HEK293 (cell line): ENCODE measurements around the gene ZNF619.

Source experiments
- CTCF ChIA-PET: fragments of 350-600 bp; formaldehyde crosslinking; extraction: SDS; loops from one replicate; lab custom pipeline; 2021; ENCODE audit warnings: antibody characterized with exemption; lab: Yijun Ruan, JAX
- POLR2A ChIA-PET: fragments of 300-600 bp; formaldehyde crosslinking; extraction: SDS; loops from one replicate; lab custom pipeline; 2020; ENCODE audit warnings: antibody characterized with exemption, inconsistent platforms; lab: Yijun Ruan, JAX
- H3K27ac ChIP-seq: fragments of 200-500 bp; sonication (Bioruptor generic); 2 replicates; pipeline ENCODE4 v1.5.1; 2014; ENCODE audit warnings: low read depth, low read length, control low read depth, inconsistent platforms; ENCODE audit errors: extremely low read depth
- H3K36me3 ChIP-seq, 2 experiments: fragments of 200-500 bp in 1 of 2; sonication (Bioruptor generic) in 1 of 2; 1 replicate in 1 of 2; 2 replicates in 1 of 2; pipeline ENCODE4 v1.5.1; 2014 to 2017; ENCODE audit warnings: inconsistent platforms in 2 of 2, low read length in 2 of 2; ENCODE audit not compliant: control insufficient read depth in 2 of 2, insufficient read depth in 1 of 2
- H3K4me1 ChIP-seq: fragments of 200-500 bp; sonication (Bioruptor generic); 2 replicates; pipeline ENCODE4 v1.5.1; 2014; ENCODE audit warnings: mild to moderate bottlenecking, low read length, inconsistent platforms; ENCODE audit not compliant: control insufficient read depth, insufficient read depth
- H3K4me3 ChIP-seq: 2 replicates; pipeline ENCODE4 v1.5.1; 2011; ENCODE audit warnings: low read depth, mild to moderate bottlenecking, control low read depth, low read length, moderate library complexity
- H3K9me3 ChIP-seq: fragments of 200-500 bp; sonication (Bioruptor generic); 2 replicates; pipeline ENCODE4 v1.5.1; 2014; ENCODE audit warnings: low read depth, low read length, inconsistent platforms; ENCODE audit not compliant: control insufficient read depth, insufficient read depth
- EGR2 ChIP-seq: fragments of 450-650 bp; formaldehyde crosslinking; IDR thresholded peaks from 2 replicates; pipeline ENCODE4 v1.5.1; 2016; ENCODE audit warnings: low read depth, missing biosample characterization, missing genetic modification characterization
- MYNN ChIP-seq: fragments of 450-650 bp; formaldehyde crosslinking; IDR thresholded peaks from 2 replicates; pipeline ENCODE4 v1.5.1; 2016; ENCODE audit warnings: missing biosample characterization, missing genetic modification characterization, borderline replicate concordance
- SCRT2 ChIP-seq: fragments of 450-650 bp; formaldehyde crosslinking; IDR thresholded peaks from 2 replicates; pipeline ENCODE4 v1.5.1; 2016; ENCODE audit warnings: missing biosample characterization, missing genetic modification characterization
- ZNF155 ChIP-seq: fragments of 450-650 bp; formaldehyde crosslinking; IDR thresholded peaks from 2 replicates; pipeline ENCODE4 v1.5.1; 2016; ENCODE audit warnings: missing biosample characterization, missing genetic modification characterization
- ZNF157 ChIP-seq: fragments of 450-650 bp; formaldehyde crosslinking; IDR thresholded peaks from 2 replicates; pipeline ENCODE4 v1.5.1; 2016; ENCODE audit warnings: missing biosample characterization, missing genetic modification characterization
- ZNF174 ChIP-seq: fragments of 450-650 bp; formaldehyde crosslinking; IDR thresholded peaks from 2 replicates; pipeline ENCODE4 v1.5.0; 2017; ENCODE audit warnings: missing biosample characterization, mild to moderate bottlenecking, missing genetic modification characterization
- ZXDB ChIP-seq: fragments of 450-650 bp; formaldehyde crosslinking; IDR thresholded peaks from 2 replicates; pipeline ENCODE4 v1.5.1; 2016; ENCODE audit warnings: missing biosample characterization, missing genetic modification characterization
- TF ChIP-seq, protein P1 (sequence below): fragments of 450-650 bp; formaldehyde crosslinking; IDR thresholded peaks from 2 replicates; pipeline ENCODE4 v1.5.1; 2016; ENCODE audit warnings: missing biosample characterization, missing genetic modification characterization
- TF ChIP-seq, protein P2 (sequence below): fragments of 450-650 bp; formaldehyde crosslinking; IDR thresholded peaks from 2 replicates; pipeline ENCODE4 v1.5.1; 2016; ENCODE audit warnings: missing biosample characterization, missing genetic modification characterization

ZNF619 gene

DNA sequence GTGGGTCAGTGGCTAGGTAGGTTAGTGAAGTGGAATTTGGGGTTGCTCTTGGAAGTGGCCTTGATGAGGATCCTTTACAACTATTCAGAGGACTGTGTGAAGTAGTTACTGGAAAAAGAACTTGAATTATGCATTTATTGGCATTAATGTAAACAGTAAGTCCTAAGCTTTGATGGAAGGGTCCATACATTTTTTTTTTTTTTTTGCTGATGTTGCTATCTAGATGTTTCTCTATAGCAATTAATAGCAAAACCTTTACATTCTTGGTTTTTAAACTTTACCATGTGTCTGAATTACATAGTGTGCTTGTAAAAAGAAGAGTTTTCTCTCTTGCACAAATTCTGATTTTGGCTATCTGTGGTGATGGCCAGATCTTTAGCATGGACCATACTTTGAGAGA is 57.4 kb downstream of the ZNF619 start:
- Histone ChIP-seq H3K27ac (no peak overlapping the region), H3K36me3 (peaks cover 27 to 81% of the 10 kb centered on the region in 2 experiments), H3K4me3 (no peak overlapping the region), H3K4me1 (no peaks in the 10 kb centered on the region), H3K9me3 (no peaks in the 10 kb centered on the region)
- TF ChIP-seq, protein P1, sequence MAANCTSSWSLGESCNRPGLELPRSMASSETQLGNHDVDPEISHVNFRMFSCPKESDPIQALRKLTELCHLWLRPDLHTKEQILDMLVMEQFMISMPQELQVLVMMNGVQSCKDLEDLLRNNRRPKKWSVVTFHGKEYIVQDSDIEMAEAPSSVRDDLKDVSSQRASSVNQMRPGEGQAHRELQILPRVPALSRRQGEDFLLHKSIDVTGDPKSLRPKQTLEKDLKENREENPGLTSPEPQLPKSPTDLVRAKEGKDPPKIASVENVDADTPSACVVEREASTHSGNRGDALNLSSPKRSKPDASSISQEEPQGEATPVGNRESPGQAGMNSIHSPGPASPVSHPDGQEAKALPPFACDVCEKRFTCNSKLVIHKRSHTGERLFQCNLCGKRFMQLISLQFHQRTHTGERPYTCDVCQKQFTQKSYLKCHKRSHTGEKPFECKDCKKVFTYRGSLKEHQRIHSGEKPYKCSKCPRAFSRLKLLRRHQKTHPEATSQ (tag by site-specific recombination), result no peak
- TF ChIP-seq, protein P2, sequence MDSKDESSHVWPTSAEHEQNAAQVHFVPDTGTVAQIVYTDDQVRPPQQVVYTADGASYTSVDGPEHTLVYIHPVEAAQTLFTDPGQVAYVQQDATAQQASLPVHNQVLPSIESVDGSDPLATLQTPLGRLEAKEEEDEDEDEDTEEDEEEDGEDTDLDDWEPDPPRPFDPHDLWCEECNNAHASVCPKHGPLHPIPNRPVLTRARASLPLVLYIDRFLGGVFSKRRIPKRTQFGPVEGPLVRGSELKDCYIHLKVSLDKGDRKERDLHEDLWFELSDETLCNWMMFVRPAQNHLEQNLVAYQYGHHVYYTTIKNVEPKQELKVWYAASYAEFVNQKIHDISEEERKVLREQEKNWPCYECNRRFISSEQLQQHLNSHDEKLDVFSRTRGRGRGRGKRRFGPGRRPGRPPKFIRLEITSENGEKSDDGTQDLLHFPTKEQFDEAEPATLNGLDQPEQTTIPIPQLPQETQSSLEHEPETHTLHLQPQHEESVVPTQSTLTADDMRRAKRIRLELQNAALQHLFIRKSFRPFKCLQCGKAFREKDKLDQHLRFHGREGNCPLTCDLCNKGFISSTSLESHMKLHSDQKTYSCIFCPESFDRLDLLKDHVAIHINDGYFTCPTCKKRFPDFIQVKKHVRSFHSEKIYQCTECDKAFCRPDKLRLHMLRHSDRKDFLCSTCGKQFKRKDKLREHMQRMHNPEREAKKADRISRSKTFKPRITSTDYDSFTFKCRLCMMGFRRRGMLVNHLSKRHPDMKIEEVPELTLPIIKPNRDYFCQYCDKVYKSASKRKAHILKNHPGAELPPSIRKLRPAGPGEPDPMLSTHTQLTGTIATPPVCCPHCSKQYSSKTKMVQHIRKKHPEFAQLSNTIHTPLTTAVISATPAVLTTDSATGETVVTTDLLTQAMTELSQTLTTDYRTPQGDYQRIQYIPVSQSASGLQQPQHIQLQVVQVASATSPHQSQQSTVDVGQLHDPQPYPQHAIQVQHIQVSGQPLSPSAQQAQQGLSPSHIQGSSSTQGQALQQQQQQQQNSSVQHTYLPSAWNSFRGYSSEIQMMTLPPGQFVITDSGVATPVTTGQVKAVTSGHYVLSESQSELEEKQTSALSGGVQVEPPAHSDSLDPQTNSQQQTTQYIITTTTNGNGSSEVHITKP (tag by site-specific recombination), result no peak
- TF ChIP-seq ZNF155 (tag by site-specific recombination), result no peak
- no peak for TF ChIP-seq EGR2
- TF ChIP-seq ZNF157 (tag by site-specific recombination), result no peak
- no peak for TF ChIP-seq MYNN
- no peak for TF ChIP-seq ZXDB (tag by site-specific recombination)
- TF ChIP-seq SCRT2 (tag by site-specific recombination), result no peak
- no peak for TF ChIP-seq ZNF174 (tag by site-specific recombination)
- CTCF ChIA-PET, result interaction anchor here (1.1 kb wide), 1 partner anchor 51 kb away, joined by 5 read pairs; no protein-coding TSS in a partner anchor
- POLR2A ChIA-PET, result no interaction called here
